HG03558 (cell line): Measurements from ENCODE around the gene UBQLN4.
"Not testable (repeated sequence)": the region's sequence is repeated elsewhere in the genome, so short reads cannot be mapped to it uniquely, and the experiment has no call there.

Experiments
- ATAC-seq: cut with Tn5 transposase; IDR thresholded peaks from one replicate; pipeline ENCODE4 v1.9.1; 2021; ENCODE audit warnings: moderate number of reproducible peaks; ENCODE audit not compliant: unreplicated experiment; ENCODE audit errors: extremely low read depth

The UBQLN4 gene

DNA sequence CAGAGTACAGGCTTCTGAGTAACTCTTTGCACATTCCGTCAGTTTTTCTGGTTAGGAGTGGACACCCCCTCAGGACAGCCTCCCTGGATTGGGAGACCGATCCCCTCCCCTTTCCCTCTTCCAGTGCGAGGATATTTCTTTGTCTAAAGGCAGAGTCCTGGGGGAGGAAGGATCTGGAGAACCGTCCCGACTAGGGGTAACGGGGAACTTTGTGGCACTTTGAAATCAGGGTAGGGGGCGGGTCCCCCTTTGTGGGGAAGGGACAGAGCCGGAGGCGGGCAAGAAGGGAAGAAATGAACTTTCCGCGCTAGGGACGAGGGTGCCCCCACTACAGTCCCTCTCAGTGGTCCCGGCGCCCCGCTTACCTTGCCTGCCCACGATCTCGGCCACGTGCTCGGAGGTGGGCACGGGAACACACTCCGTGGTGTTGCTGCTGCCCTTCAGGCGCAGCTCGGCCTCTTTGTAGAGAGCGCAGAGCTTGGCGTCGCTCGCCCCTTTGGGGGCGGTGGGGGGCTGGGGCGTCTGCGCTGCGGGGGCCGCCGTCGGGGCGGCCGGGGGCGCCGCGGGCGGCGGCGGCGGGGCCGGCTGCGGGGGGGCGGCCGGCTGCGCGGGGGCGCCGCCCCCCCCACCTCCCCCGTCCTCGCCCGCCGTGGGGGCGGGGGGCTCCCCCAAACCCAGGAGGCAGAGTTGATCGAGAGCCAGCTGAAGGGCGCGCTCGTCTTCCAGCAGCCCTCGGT is 27.8 kb upstream of the UBQLN4 start:
- ATAC-seq: no peak

DNA sequence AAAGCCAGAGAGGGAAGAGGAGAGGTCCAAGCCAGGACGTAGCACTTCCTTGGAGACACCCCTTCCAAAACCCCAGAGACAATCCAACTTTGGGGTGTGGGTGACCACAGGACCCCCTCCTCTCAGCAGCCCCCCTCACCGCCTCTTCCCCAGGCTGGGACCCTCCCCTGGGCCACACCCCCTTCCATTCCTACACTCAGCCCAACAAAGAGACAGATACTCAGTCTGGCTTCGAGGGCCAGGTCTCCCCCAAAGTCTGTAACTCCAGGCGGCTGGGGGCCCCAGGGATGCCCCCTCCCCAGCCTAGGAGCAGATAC is 27.2 kb upstream of the UBQLN4 start:
- no peak for ATAC-seq

DNA sequence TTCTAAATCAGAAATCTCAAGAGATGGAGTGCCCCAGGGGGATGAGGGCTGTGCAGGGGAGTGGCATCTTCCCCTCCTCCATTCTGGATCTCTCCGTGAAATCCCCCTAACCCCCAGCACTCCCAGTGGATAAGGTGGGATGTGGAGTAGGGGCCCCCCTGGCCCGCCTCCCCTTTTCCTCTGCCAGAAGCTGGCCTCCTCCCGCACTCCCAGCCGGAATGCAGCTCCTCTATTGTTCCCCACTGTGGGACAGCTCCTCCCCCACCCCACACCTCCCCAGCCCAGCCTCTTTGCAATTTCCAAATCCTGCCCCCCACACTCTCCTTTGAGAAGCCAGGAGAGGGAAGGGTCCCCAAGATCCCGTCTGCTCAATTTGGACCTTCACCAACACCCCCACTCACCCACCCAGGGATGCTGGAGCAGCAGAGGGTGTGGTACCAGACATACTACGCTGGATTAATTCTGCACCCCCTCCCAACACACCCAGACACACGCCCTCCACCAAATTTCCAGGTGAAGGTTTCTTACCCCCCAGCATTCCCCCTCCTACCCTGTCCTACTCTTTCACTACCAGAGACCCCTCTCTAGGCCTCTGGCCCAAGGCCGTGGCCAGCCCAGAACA is 26.8 kb upstream of the UBQLN4 start:
- ATAC-seq: no peak

GRCh38 chr1:156079762-156080161 is 26.2 kb upstream of the UBQLN4 start:
- no peak for ATAC-seq

- ATAC-seq: no peak
Measured at GRCh38 chr1:156078728-156079127, 25.1 kb upstream of the UBQLN4 start.

- ATAC-seq: no peak
Measured at GRCh38 chr1:156077430-156077760, 23.8 kb upstream of the UBQLN4 start.

DNA sequence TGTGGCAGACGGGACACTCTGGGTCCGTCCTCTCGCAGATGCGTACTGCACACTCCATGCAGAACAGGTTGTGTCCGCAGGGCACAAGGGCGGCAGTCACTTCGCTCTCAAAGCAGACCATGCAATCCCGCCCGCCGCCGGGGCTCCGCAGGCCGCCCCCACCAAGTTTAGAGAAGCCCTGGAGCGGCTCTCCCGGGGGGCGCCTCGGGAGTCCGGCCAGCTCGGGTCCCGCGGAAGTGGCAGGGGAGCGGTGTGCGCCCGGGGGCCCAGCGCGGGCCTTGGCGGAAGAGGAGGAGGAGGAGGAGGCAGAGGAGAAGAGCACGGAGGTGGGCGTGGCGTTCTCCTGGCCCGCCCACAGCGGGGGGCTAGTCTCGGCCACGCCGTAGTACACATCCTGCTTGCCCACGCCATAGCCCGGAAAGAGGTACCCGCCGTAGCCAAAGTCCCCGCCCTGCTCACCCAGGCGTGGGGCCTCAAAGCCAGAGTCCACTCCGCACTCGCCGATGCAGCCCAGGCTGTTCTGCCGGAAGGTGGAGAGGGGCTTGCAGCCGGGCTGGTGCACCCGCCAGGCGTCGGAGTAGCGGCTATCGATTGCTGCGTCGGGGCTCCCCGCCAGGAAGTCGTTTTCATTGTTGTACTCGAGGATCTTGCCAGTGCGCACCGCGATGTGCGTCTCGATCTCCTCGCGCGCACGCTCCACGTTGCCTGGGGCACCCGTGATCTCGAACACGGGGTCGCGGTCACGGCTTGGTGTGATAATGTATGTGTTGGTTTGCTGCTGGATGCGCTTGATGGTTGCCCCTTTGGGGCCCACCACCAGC is 23.2 kb upstream of the UBQLN4 start:
- no peak for ATAC-seq

GRCh38 chr1:156075775-156076204 is 22.2 kb upstream of the UBQLN4 start:
- no peak for ATAC-seq

- ATAC-seq: no peak
Measured at GRCh38 chr1:156075162-156075561, 21.6 kb upstream of the UBQLN4 start.

DNA sequence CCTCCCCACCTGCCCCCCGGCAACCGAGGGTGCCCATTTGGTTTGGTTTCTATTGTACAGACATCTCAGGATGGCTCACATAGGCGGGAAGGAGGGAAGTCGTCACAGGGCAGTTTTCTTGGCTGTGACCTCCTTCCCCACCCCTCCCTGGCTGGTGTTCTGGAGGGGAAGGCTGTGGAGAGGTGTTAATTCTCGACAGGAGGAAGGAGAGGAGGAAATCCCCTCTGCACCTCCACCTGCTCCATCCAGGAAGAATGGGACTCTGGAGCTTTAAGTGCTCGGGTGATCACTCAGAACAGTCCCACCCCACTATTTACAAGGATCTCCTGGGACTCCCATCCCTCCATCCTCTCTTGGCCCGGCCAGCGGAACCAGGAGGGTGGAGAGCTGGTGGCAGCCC is 21.1 kb upstream of the UBQLN4 start:
- no peak for ATAC-seq

DNA sequence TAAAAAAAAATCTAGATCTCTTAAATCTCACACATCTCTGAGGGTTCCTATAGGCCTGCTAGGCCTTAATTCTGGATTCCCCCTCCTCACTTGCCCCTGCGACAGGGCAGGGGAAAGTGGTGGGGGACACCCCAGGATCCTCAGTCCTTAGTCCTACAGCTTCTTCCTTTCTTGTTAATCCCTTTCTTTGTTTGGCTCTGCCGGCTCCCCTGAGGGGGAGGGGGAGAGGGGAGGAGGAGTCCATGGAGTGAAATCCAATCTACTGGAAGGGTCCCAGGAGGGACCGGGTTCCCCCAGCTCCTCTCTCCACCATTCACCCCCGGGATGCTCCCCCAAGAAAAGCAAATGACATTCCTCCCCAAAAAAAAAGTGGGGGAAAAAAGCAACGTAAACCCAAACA is 20.1 kb upstream of the UBQLN4 start:
- ATAC-seq: no peak

DNA sequence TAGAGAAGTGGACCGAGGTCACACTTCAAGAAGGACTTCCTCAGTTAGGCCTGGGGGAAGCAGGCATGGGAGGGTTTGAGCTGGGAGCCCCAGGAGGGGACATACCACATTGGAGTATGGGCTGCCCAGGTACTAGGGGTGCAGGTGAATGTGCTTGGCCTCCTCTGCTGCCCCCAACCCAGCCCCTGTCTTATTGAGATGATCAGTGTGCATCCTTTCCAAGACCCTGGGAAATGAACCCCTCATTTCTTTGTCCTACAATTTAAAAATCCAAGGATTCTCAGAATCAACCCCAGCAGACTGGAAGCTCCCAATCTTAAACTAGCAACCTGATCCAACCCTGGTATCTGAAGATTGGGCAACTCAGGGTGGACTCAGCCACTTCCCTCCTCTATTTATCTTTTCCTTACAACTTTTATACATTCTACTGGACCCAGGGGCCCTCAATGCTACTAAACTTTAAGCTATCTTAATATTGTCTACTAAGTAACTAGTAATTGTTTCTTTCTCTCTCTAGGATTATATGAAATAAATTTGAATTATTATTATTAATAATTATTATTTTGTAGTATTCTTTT is 19.6 kb upstream of the UBQLN4 start:
- ATAC-seq: no peak

DNA sequence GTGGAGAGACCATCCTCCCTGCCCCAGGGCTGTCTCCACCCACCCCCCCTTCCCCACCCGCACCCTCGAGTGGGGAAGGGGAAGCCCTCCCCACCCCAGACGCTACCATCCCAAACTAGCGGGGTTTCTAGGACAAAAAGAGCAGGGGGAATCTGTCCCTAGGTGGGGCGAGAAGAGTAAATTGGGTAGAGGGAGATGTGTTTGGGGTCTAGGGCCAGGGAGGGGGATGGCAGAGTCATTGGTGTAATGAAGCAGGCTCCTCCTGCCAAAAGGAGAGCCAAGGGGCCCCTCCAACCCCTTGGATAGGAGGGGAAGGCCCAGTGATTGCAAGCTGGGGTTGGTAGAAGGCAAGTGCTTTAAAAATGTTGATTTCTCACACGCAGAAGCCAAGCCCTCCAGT is 18.7 kb upstream of the UBQLN4 start:
- ATAC-seq: no peak

DNA sequence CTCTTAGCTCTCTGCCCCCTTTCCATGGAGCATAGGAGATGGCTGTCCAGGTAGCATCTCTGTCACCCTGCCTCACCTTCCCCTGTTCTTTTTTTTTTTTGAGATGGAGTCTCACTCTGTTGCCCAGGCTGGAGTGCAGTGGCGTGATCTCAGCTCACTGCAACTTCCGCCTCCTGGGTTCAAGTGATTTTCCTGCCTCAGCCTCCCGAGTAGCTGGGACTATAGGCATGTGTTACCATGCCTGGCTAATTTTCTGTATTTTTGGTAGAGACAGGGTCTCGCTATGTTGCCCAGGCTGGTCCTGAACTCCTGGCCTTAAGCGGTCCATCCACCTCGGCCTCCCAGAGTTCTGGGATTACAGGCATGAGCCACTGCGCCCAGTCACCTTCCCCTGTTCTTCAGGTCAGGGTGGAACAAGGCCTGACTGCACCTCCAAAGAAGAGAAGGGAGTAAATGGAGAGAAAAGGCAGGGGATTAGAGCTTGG is 17.8 kb upstream of the UBQLN4 start:
- not testable (repeated sequence) for ATAC-seq

- no peak for ATAC-seq
Measured at GRCh38 chr1:156070548-156070947, 16.9 kb upstream of the UBQLN4 start.

DNA sequence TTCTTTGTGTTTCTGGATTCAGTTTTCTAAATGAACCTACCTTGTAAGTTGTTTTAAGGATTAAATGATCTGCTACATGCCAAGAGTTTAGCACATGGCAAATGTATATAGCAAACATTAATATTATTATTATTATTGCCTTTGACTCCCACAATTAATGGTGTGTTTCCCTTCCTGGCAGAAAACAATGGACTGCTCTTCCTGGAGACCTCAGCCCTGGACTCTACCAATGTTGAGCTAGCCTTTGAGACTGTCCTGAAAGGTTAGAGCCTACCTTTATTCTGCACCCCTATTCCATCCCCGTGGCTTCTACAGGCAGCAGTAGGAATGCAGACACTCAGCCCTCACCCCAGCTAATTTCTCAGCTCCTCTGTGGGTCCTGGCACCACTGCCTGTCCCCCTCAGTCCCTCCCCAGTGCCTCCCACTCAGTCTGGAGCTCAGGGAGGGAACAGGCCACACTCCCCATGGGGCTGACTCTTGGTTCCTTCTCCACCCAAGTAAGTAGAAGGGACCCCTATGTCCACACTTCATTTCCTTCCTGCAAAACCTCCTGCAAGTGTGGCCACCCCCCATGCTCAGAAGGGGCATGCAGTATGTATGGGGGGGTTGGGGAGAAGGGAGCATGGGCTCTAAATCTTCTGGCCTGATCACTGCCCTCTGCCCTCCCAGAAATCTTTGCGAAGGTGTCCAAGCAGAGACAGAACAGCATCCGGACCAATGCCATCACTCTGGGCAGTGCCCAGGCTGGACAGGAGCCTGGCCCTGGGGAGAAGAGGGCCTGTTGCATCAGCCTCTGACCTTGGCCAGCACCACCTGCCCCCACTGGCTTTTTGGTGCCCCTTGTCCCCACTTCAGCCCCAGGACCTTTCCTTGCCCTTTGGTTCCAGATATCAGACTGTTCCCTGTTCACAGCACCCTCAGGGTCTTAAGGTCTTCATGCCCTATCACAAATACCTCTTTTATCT is 16.2 kb upstream of the UBQLN4 start:
- no peak for ATAC-seq

GRCh38 chr1:156067262-156067661 is 13.7 kb upstream of the UBQLN4 start:
- ATAC-seq: no peak

- ATAC-seq: no peak
Measured at GRCh38 chr1:156065871-156066270, 12.3 kb upstream of the UBQLN4 start.

- no peak for ATAC-seq
Measured at GRCh38 chr1:156065212-156065611, 11.6 kb upstream of the UBQLN4 start.

GRCh38 chr1:156064615-156065014 is 11.0 kb upstream of the UBQLN4 start:
- no peak for ATAC-seq
